GM12891 (cell line): Measurements from ENCODE around the gene GASK1B.

ENCODE experiments used
- POLR2A ChIP-seq: IDR thresholded peaks from 2 replicates; pipeline ENCODE4 v1.6.1; 2011; ENCODE audit warnings: low read depth, low read length, control low read depth
- POLR2AphosphoS5 ChIP-seq: IDR thresholded peaks from 2 replicates; pipeline ENCODE4 v1.6.1; 2011; ENCODE audit warnings: low read depth, low read length, control low read depth
- SPI1 ChIP-seq: IDR thresholded peaks from 2 replicates; pipeline ENCODE4 v1.6.1; 2011; ENCODE audit warnings: low read depth, low read length, control low read depth

DNA sequence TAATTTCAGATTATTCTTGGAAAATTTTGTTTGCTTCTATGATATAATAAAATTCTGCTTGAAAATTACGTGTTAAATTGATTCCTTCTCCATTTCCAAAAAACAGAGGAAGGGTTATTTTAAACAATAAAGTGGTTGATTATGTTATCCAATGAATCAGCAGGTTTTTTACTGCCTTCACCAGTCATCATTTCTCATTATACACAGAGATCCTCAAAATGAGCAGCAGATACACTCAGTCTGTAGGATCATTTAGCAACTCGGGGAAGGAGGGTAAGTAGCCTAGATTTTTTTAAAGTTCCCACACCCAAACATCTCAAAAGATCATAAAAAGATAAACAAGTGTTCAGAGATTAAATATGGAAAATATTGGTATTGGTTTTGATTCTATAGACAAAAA, 30.6 kb upstream of the GASK1B start:
- no peak for TF ChIP-seq POLR2AphosphoS5
- no peak for TF ChIP-seq POLR2A
- TF ChIP-seq SPI1: no peak
